Endothelial cell (in vitro differentiated cells): ENCODE measurements around the gene SPRING1. TPM values are rescaled to one million over a fixed set of nuclear protein-coding genes. Genes with fewer than 3 reads are reported as not detected.

Source experiments
- total RNA-seq: library from RNA; stranded (reverse); fragmentation: NEBNext Ultra II Directional; extraction: Animal tissue kit (Norgen Biotek cat#: 25700); gene quantifications from one replicate; pipeline ENCODE4 v1.2.1, GENCODE V29; 2021; ENCODE audit not compliant: unreplicated experiment

Gene SPRING1
- total RNA-seq, 1 donor from 2014 or later: 73.8 TPM

Other genes starting within 250 kb of the SPRING1 start
- not detected for gene MAP1LC3B2, start 178.7 kb downstream of the SPRING1 start, total RNA-seq
- 20.0 TPM for gene RNFT2, start 246 bp upstream of the SPRING1 start, total RNA-seq
- gene HRK, start 143.4 kb upstream of the SPRING1 start, total RNA-seq: 0.10 TPM
- 17.8 TPM for gene FBXW8, start 172.9 kb upstream of the SPRING1 start, total RNA-seq